Measurements from ENCODE around the gene CA10. TPM values are rescaled to one million over a fixed set of nuclear protein-coding genes. Genes with fewer than 3 reads are reported as not detected.

CA10 gene
- total and polyA plus RNA-seq, 5 donors from 2014 or later: not detected

DNA sequence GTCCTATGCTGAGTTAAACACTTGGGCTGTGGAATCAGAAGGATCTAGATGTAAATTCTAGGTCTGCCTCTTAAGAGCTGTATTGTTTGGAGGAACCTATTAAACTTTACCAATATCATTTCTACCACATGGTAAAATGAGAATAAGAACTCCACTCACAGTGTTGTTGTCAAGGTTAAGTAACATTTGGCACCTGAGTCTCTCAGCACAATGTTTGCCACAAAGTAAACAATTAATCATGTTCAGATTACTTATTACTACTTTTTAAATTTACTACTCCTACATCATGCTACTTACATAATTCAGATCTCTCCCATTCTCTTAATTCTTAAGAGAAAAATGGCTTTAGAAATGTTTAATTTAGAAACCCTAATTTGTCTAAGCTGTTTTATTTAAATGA lies 305.9 kb downstream of the CA10 start:
- ATAC-seq (ENCODE audit: low read depth in 2 of 2): no peak
- Mint-ChIP-seq H3K27me3 (peaks cover 6% of the 10 kb centered on the region), H3K4me3 (no peak overlapping the region), H3K4me1 (no peaks in the 10 kb centered on the region), H3K36me3 (no peaks in the 10 kb centered on the region), H3K27ac (no peak overlapping the region), H3K9me3 (no peaks in the 10 kb centered on the region)
- H3K9me3 ChIP-seq (ENCODE audit: control insufficient read depth in 2 of 2, low read length in 2 of 2): no peaks in the 10 kb centered on the region
- H3K4me3 ChIP-seq (ENCODE audit: low read depth, low read length): no peak overlapping the region
- H3K27me3 ChIP-seq (ENCODE audit: control insufficient read depth, insufficient read depth, low read length): no peaks in the 10 kb centered on the region
- no peaks in the 10 kb centered on the region for H3K4me1 ChIP-seq (ENCODE audit: control insufficient read depth, insufficient read depth, low read length, poor library complexity, severe bottlenecking)
- no peak for DNase-seq
- H3K27ac ChIP-seq (ENCODE audit: insufficient read depth, low read length, poor library complexity, severe bottlenecking): no peak overlapping the region
- no peaks in the 10 kb centered on the region for H3K36me3 ChIP-seq (ENCODE audit: control insufficient read depth, insufficient read depth, low read length)

DNA sequence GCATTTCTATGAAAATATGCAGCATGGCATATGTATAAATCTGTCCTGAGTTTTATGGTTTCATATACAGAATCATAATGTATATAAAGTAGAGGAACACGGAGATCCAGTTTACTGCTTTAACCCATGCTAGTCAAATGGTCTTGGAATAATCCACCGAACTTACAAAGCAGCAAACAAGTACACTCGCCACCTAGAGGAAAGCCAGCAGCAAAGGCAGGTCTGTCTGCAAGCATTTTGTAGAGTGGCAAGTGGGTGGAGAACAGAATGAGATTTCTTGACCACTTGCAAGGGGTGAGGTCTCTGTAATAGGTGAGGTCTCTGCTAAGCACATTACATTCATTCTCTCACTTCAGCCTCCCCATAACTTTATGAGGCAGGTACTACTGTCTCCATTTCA lies 308.3 kb downstream of the CA10 start:
- no peaks in the 10 kb centered on the region for H3K36me3 ChIP-seq (ENCODE audit: control insufficient read depth, insufficient read depth, low read length)
- Mint-ChIP-seq H3K4me3 (no peak overlapping the region), H3K36me3 (no peaks in the 10 kb centered on the region), H3K27me3 (peaks cover 5% of the 10 kb centered on the region), H3K4me1 (no peaks in the 10 kb centered on the region), H3K27ac (no peak overlapping the region), H3K9me3 (no peaks in the 10 kb centered on the region)
- H3K27me3 ChIP-seq (ENCODE audit: control insufficient read depth, insufficient read depth, low read length): no peaks in the 10 kb centered on the region
- H3K27ac ChIP-seq (ENCODE audit: insufficient read depth, low read length, poor library complexity, severe bottlenecking): no peak overlapping the region
- ATAC-seq (ENCODE audit: low read depth in 2 of 2) (no peak), DNase-seq (no peak)
- H3K9me3 ChIP-seq (ENCODE audit: control insufficient read depth in 2 of 2, low read length in 2 of 2): no peaks in the 10 kb centered on the region
- H3K4me3 ChIP-seq (ENCODE audit: low read depth, low read length): no peak overlapping the region
- H3K4me1 ChIP-seq (ENCODE audit: control insufficient read depth, insufficient read depth, low read length, poor library complexity, severe bottlenecking): no peaks in the 10 kb centered on the region

DNA sequence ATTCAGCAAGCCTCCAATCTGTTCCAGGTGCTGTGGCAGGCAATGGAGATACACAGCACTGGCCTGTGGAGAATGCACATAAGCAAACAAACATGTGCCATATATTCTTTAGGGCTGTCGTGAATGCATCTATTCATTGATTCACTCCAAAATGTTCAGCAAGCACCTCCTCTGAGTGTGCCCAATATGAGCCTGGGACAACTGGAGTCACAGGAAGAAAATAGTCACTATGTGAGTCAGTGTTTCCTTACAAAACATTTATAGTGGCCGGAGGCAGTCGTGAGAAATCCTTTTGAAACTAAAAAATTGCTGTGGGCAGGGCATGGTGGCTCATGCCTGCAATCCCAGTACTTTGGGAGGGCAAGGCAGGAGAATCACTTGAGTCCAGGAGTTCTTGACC lies 310.1 kb downstream of the CA10 start:
- Mint-ChIP-seq H3K4me3 (no peak overlapping the region), H3K4me1 (no peaks in the 10 kb centered on the region), H3K9me3 (no peaks in the 10 kb centered on the region), H3K27me3 (peaks cover 5% of the 10 kb centered on the region), H3K36me3 (no peaks in the 10 kb centered on the region), H3K27ac (peak overlapping the region in 1 of 3 donors; percentile 17)
- H3K27ac ChIP-seq (ENCODE audit: insufficient read depth, low read length, poor library complexity, severe bottlenecking): no peak overlapping the region
- DNase-seq (no peak), ATAC-seq (ENCODE audit: low read depth in 2 of 2) (no peak)
- H3K4me3 ChIP-seq (ENCODE audit: low read depth, low read length): no peak overlapping the region
- no peaks in the 10 kb centered on the region for H3K27me3 ChIP-seq (ENCODE audit: control insufficient read depth, insufficient read depth, low read length)
- no peaks in the 10 kb centered on the region for H3K9me3 ChIP-seq (ENCODE audit: control insufficient read depth in 2 of 2, low read length in 2 of 2)
- H3K36me3 ChIP-seq (ENCODE audit: control insufficient read depth, insufficient read depth, low read length): no peaks in the 10 kb centered on the region
- H3K4me1 ChIP-seq (ENCODE audit: control insufficient read depth, insufficient read depth, low read length, poor library complexity, severe bottlenecking): no peaks in the 10 kb centered on the region

DNA sequence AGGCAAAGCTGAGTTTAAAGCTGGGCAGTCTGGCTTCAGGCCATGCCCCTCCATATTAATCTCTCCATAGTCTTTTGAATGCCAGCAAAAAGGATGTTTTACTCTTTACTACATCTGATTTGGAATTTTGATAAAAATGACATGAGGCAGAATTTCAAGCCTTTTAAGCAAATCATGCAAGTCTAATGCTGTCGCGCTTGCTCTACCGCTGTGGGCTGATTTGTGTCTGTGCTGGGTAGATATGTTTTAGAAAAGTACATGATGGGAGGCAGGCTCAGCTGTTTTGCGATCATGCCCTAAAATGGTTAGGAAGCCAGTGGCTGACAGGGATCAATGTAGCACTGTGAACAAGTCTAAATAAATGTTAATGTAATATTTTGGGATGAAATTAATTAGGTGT lies 311.9 kb downstream of the CA10 start:
- H3K27ac Mint-ChIP-seq: no peak overlapping the region
- H3K27me3 Mint-ChIP-seq: peaks cover 18% of the 10 kb centered on the region
- H3K36me3 Mint-ChIP-seq: no peaks in the 10 kb centered on the region
- H3K36me3 ChIP-seq (ENCODE audit: control insufficient read depth, insufficient read depth, low read length): no peaks in the 10 kb centered on the region
- no peak for ATAC-seq (ENCODE audit: low read depth in 2 of 2)
- no peak overlapping the region for H3K4me3 Mint-ChIP-seq
- H3K4me3 ChIP-seq (ENCODE audit: low read depth, low read length): no peak overlapping the region
- no peaks in the 10 kb centered on the region for H3K27me3 ChIP-seq (ENCODE audit: control insufficient read depth, insufficient read depth, low read length)
- H3K9me3 ChIP-seq (ENCODE audit: control insufficient read depth in 2 of 2, low read length in 2 of 2): no peaks in the 10 kb centered on the region
- H3K27ac ChIP-seq (ENCODE audit: insufficient read depth, low read length, poor library complexity, severe bottlenecking): no peak overlapping the region
- H3K4me1 Mint-ChIP-seq: no peaks in the 10 kb centered on the region
- DNase-seq: no peak
- no peaks in the 10 kb centered on the region for H3K4me1 ChIP-seq (ENCODE audit: control insufficient read depth, insufficient read depth, low read length, poor library complexity, severe bottlenecking)
- H3K9me3 Mint-ChIP-seq: no peaks in the 10 kb centered on the region

DNA sequence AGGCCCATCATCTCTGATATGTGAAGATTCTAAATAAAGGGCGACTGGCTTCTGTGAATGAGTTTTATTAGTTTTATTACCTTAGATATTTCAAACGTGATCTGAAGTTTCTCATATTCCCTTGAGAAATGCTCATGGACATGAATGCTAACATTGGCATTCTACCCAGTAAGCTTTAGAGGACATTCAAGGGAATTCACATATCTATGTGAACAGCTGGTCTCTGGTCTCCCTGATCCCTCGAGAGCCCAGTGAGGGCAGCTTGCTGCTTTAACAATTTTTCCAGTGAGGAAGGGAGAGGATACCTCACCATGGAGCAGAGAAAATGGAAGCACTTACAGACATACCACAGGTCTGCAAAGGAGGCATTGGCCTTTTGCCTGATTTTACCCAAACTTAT lies 312.7 kb downstream of the CA10 start:
- ATAC-seq (ENCODE audit: low read depth in 2 of 2): no peak
- H3K36me3 ChIP-seq (ENCODE audit: control insufficient read depth, insufficient read depth, low read length): no peaks in the 10 kb centered on the region
- no peak for DNase-seq
- Mint-ChIP-seq H3K36me3 (no peaks in the 10 kb centered on the region), H3K27ac (no peak overlapping the region), H3K4me3 (no peak overlapping the region), H3K27me3 (peaks cover 18% of the 10 kb centered on the region), H3K4me1 (no peaks in the 10 kb centered on the region), H3K9me3 (no peaks in the 10 kb centered on the region)
- H3K27ac ChIP-seq (ENCODE audit: insufficient read depth, low read length, poor library complexity, severe bottlenecking): no peak overlapping the region
- no peaks in the 10 kb centered on the region for H3K4me1 ChIP-seq (ENCODE audit: control insufficient read depth, insufficient read depth, low read length, poor library complexity, severe bottlenecking)
- H3K9me3 ChIP-seq (ENCODE audit: control insufficient read depth in 2 of 2, low read length in 2 of 2): no peaks in the 10 kb centered on the region
- no peak overlapping the region for H3K4me3 ChIP-seq (ENCODE audit: low read depth, low read length)
- no peaks in the 10 kb centered on the region for H3K27me3 ChIP-seq (ENCODE audit: control insufficient read depth, insufficient read depth, low read length)

DNA sequence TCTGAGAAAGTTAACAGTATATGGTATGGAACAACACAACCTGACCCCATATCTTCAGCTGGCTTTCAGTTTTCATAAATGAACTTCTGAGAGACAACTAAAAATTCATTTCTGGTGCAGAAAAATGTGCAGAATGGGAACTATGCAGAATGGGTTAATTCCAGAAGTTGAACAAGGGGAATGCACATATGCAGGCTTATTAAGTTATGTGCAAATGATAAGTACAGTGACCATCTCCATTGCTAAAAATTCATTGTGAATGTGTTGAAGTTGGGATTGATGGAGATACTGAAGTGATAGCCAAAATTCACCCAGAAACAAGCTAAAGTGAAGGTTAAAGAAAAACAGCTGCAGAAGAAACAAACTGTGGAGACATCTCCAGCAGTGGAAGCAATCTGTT lies 315.8 kb downstream of the CA10 start:
- no peak overlapping the region for H3K4me3 Mint-ChIP-seq
- peaks cover 18% of the 10 kb centered on the region for H3K27me3 Mint-ChIP-seq
- H3K4me1 Mint-ChIP-seq: no peaks in the 10 kb centered on the region
- Histone ChIP-seq H3K27me3 (ENCODE audit: control insufficient read depth, insufficient read depth, low read length) (no peaks in the 10 kb centered on the region), H3K36me3 (ENCODE audit: control insufficient read depth, insufficient read depth, low read length) (no peaks in the 10 kb centered on the region), H3K4me1 (ENCODE audit: control insufficient read depth, insufficient read depth, low read length, poor library complexity, severe bottlenecking) (no peaks in the 10 kb centered on the region), H3K27ac (ENCODE audit: insufficient read depth, low read length, poor library complexity, severe bottlenecking) (no peak overlapping the region), H3K9me3 (ENCODE audit: control insufficient read depth in 2 of 2, low read length in 2 of 2) (no peaks in the 10 kb centered on the region), H3K4me3 (ENCODE audit: low read depth, low read length) (no peak overlapping the region)
- no peaks in the 10 kb centered on the region for H3K9me3 Mint-ChIP-seq
- no peaks in the 10 kb centered on the region for H3K36me3 Mint-ChIP-seq
- H3K27ac Mint-ChIP-seq: no peak overlapping the region
- no peak for ATAC-seq (ENCODE audit: low read depth in 2 of 2)
- no peak for DNase-seq

DNA sequence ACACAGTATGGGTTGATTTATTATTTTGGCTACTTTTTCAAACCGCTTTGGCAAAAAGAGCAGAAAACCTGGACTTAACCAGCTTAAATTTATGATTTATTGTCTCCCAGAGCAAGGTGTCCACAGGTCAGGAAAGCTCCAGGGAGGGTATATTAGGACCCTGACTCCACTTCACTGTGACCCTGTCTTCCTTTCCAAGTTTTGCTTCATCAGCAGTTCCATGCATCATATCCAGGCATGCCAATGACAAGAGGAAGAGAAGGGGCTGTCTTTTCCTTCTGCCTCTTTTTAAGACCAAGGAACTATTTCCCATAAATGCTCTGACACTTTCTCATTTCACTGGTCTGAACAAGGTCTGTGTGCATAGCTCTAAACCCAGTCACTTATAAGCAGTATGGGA lies 316.8 kb downstream of the CA10 start:
- H3K9me3 ChIP-seq (ENCODE audit: control insufficient read depth in 2 of 2, low read length in 2 of 2): no peaks in the 10 kb centered on the region
- H3K27me3 ChIP-seq (ENCODE audit: control insufficient read depth, insufficient read depth, low read length): no peaks in the 10 kb centered on the region
- ATAC-seq (ENCODE audit: low read depth in 2 of 2): no peak
- peaks cover 0 to 1% (median 0%) of the 10 kb centered on the region in 7 donors for H3K9me3 Mint-ChIP-seq
- H3K27me3 Mint-ChIP-seq: peaks cover 18% of the 10 kb centered on the region
- no peak overlapping the region for H3K27ac Mint-ChIP-seq
- no peaks in the 10 kb centered on the region for H3K36me3 ChIP-seq (ENCODE audit: control insufficient read depth, insufficient read depth, low read length)
- H3K4me3 ChIP-seq (ENCODE audit: low read depth, low read length): no peak overlapping the region
- no peak for DNase-seq
- H3K4me3 Mint-ChIP-seq: no peak overlapping the region
- H3K36me3 Mint-ChIP-seq: no peaks in the 10 kb centered on the region
- no peak overlapping the region for H3K27ac ChIP-seq (ENCODE audit: insufficient read depth, low read length, poor library complexity, severe bottlenecking)
- H3K4me1 ChIP-seq (ENCODE audit: control insufficient read depth, insufficient read depth, low read length, poor library complexity, severe bottlenecking): no peaks in the 10 kb centered on the region
- H3K4me1 Mint-ChIP-seq: no peaks in the 10 kb centered on the region

DNA sequence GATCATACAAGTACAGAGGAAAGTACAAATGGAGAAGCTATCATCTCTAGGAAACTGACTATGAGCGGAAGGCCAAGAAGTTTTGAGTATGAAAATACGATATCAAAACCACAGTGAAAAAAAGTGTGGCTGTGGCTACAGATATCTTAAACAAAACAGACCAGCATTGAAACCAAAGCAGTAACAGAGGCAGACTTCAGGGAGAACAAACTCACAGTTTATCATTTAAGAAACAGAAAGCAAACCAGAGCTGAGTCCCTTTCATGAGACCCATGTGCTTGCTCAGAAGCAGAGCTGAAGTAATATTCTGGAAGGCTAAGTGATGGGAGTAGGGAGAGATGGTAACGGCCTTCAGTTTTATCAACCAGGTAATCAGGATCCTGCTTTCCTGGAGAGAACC lies 317.8 kb downstream of the CA10 start:
- H3K4me3 Mint-ChIP-seq: peak overlapping the region in 1 of 4 donors; percentile 52
- no peaks in the 10 kb centered on the region for H3K4me1 Mint-ChIP-seq
- ATAC-seq (ENCODE audit: low read depth in 2 of 2) (no peak), DNase-seq (no peak)
- peaks cover 18% of the 10 kb centered on the region for H3K27me3 Mint-ChIP-seq
- peaks cover 0 to 1% (median 0%) of the 10 kb centered on the region in 7 donors for H3K9me3 Mint-ChIP-seq
- H3K36me3 Mint-ChIP-seq: no peaks in the 10 kb centered on the region
- Histone ChIP-seq H3K4me3 (ENCODE audit: low read depth, low read length) (no peak overlapping the region), H3K36me3 (ENCODE audit: control insufficient read depth, insufficient read depth, low read length) (no peaks in the 10 kb centered on the region), H3K27ac (ENCODE audit: insufficient read depth, low read length, poor library complexity, severe bottlenecking) (no peak overlapping the region), H3K27me3 (ENCODE audit: control insufficient read depth, insufficient read depth, low read length) (no peaks in the 10 kb centered on the region), H3K9me3 (ENCODE audit: control insufficient read depth in 2 of 2, low read length in 2 of 2) (no peaks in the 10 kb centered on the region), H3K4me1 (ENCODE audit: control insufficient read depth, insufficient read depth, low read length, poor library complexity, severe bottlenecking) (no peaks in the 10 kb centered on the region)
- H3K27ac Mint-ChIP-seq: no peak overlapping the region
